Karpas-422 (cell line): ENCODE data around the gene TBC1D4. TPM values are rescaled to one million over a fixed set of nuclear protein-coding genes. Genes with fewer than 3 reads are reported as not detected.

Source experiments
- DNase-seq: peaks from one replicate; pipeline ENCODE4 v3.0.0-alpha.2; 2015
- H2AFZ ChIP-seq: fragments of 200-600 bp; sonication (generic); 2 replicates; pipeline ENCODE4 v1.6.1; 2014; ENCODE audit warnings: antibody characterized with exemption, low read length, mixed read lengths
- H3K27ac ChIP-seq: fragments of 200-600 bp; sonication (generic); 2 replicates; pipeline ENCODE4 v1.5.1; 2014; ENCODE audit warnings: mild to moderate bottlenecking, low read length, moderate library complexity
- H3K27me3 ChIP-seq: fragments of 200-600 bp; sonication (generic); 2 replicates; pipeline ENCODE4 v1.6.1; 2014; ENCODE audit warnings: low read length, mixed read lengths
- H3K36me3 ChIP-seq: fragments of 200-600 bp; sonication (generic); 2 replicates; pipeline ENCODE4 v1.6.1; 2014; ENCODE audit warnings: low read length, mixed read lengths; ENCODE audit not compliant: insufficient read depth
- H3K4me1 ChIP-seq: fragments of 200-600 bp; sonication (generic); 2 replicates; pipeline ENCODE4 v1.6.1; 2014; ENCODE audit warnings: mild to moderate bottlenecking, low read length, mixed read lengths
- H3K4me2 ChIP-seq: fragments of 200-600 bp; sonication (generic); 2 replicates; pipeline ENCODE4 v1.6.1; 2014; ENCODE audit warnings: low read length, low read depth, mild to moderate bottlenecking; ENCODE audit not compliant: poor library complexity, severe bottlenecking
- H3K4me3 ChIP-seq: fragments of 200-600 bp; sonication (generic); 2 replicates; pipeline ENCODE4 v1.5.1; 2014; ENCODE audit warnings: mild to moderate bottlenecking, antibody characterized with exemption, low read length, mixed read lengths
- H3K79me2 ChIP-seq: fragments of 200-600 bp; sonication (generic); 2 replicates; pipeline ENCODE4 v1.6.1; 2014; ENCODE audit warnings: mild to moderate bottlenecking, low read length, mixed read lengths
- H3K9ac ChIP-seq: fragments of 200-600 bp; sonication (generic); 2 replicates; pipeline ENCODE4 v1.6.0; 2014; ENCODE audit warnings: low read length
- H3K9me2 ChIP-seq: fragments of 200-600 bp; sonication (generic), shearing (Covaris generic); replicated peaks from 2 replicates; pipeline ENCODE4 v1.6.0; 2014; ENCODE audit warnings: mild to moderate bottlenecking, low read length, moderate library complexity; ENCODE audit not compliant: insufficient read depth
- H3K9me3 ChIP-seq: fragments of 300-700, 200-600 bp; sonication (generic); 2 replicates; pipeline ENCODE4 v1.6.1; 2014; ENCODE audit warnings: low read length, mixed read lengths
- H4K20me1 ChIP-seq: fragments of 200-600 bp; sonication (generic); 2 replicates; pipeline ENCODE4 v1.6.1; 2014; ENCODE audit warnings: mild to moderate bottlenecking, antibody characterized with exemption, low read length, low read depth; ENCODE audit not compliant: insufficient read depth
- total RNA-seq: library from RNA; depleted of rRNA; stranded (reverse); fragments of >200 nt; shearing (Covaris generic); gene quantifications from 2 replicates; pipeline ENCODE4 v1.2.3, GENCODE V29; 2014; ENCODE audit warnings: low replicate concordance

TBC1D4 gene
- total RNA-seq, 1 experiment from 2014 or later: 4.0 TPM

GRCh38 chr13:75329097-75329496 is 152.9 kb downstream of the TBC1D4 start:
- H3K9ac ChIP-seq: no peak overlapping the region
- H3K36me3 ChIP-seq: no peaks in the 10 kb centered on the region
- H2AFZ ChIP-seq: no peak overlapping the region
- no peaks in the 10 kb centered on the region for H3K27me3 ChIP-seq
- H3K79me2 ChIP-seq: no peaks in the 10 kb centered on the region
- H4K20me1 ChIP-seq: no peaks in the 10 kb centered on the region
- H3K4me1 ChIP-seq: no peaks in the 10 kb centered on the region
- no peak overlapping the region for H3K27ac ChIP-seq
- DNase-seq: no peak
- H3K4me2 ChIP-seq: no peak overlapping the region
- no peaks in the 10 kb centered on the region for H3K9me3 ChIP-seq
- H3K9me2 ChIP-seq: no peaks in the 10 kb centered on the region
- no peak overlapping the region for H3K4me3 ChIP-seq

DNA sequence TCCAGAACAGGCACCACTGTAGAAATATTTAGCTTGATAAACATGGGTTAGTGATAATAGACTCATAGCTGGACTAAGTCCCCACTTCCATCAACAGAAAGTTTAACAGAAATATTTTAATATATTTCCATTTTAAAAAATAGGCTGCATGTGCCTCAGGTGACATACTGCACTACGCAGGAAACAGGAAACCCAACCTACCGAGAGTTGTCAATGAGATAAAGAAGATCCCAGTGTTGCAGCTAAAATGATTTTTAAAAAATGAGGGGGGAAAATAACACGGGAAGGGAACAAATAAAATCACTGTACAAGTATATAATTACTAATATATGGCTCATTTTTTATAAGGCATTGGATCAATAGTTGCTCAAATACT is 154.8 kb downstream of the TBC1D4 start:
- Histone ChIP-seq H3K36me3 (no peaks in the 10 kb centered on the region), H3K4me1 (no peaks in the 10 kb centered on the region), H3K9ac (no peak overlapping the region), H4K20me1 (no peaks in the 10 kb centered on the region), H3K4me3 (no peak overlapping the region), H3K9me2 (no peaks in the 10 kb centered on the region), H3K27me3 (no peaks in the 10 kb centered on the region), H2AFZ (no peak overlapping the region), H3K9me3 (no peaks in the 10 kb centered on the region), H3K27ac (no peak overlapping the region), H3K79me2 (no peaks in the 10 kb centered on the region), H3K4me2 (no peak overlapping the region)
- DNase-seq: no peak

DNA sequence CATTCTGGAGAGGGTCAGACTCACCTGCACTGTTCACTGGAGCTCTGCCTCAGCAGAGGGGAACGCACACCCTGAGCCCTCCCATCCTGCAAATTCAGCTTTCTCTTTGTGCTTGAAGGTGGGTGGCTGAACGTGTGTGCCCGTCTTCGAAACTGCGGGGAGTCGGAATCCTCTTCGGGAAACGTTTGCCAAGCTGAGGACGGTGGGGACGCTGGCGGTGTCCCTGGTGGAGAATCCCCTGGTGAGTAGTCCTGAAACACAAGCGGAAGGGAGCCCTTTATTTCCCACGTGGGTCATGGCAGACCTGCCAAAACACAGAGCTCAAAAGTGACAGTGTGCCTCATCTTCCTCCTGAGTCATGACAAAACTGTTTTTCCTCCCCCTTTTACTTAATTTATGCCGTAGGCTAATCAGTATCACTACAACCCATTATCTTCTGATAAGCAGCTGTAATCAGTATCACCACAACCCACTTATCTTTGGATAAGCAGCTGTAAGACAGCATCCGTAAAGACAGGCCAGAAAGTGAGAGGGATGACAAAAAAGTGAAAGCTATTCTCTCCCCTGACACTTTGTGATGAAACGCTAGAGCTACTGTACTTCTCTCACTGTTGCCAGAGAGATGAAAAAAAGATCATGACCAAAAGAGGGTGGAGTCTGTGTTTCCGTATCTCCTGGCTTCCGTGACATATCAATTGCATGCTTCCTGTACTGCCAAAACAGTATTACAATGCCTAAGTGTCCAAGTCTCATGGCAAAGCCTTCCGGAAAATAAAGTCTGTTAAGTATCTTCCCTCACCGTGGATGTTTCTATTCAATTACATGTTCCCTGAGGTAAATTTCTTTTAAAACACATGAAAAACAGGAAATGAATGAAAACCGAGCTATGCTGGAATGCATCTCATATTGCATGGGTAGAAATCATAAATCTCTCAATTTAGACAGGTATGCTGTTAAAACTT is 155.5 kb downstream of the TBC1D4 start:
- no peaks in the 10 kb centered on the region for H3K27me3 ChIP-seq
- no peaks in the 10 kb centered on the region for H3K9me3 ChIP-seq
- H3K27ac ChIP-seq: no peak overlapping the region
- no peak overlapping the region for H3K4me3 ChIP-seq
- no peaks in the 10 kb centered on the region for H4K20me1 ChIP-seq
- no peak overlapping the region for H3K4me2 ChIP-seq
- H3K79me2 ChIP-seq: no peaks in the 10 kb centered on the region
- H2AFZ ChIP-seq: no peak overlapping the region
- no peak for DNase-seq
- H3K36me3 ChIP-seq: no peaks in the 10 kb centered on the region
- H3K4me1 ChIP-seq: no peaks in the 10 kb centered on the region
- H3K9ac ChIP-seq: no peak overlapping the region
- H3K9me2 ChIP-seq: no peaks in the 10 kb centered on the region

- no peaks in the 10 kb centered on the region for H3K27me3 ChIP-seq
- no peak overlapping the region for H2AFZ ChIP-seq
- no peaks in the 10 kb centered on the region for H3K4me1 ChIP-seq
- no peak overlapping the region for H3K9ac ChIP-seq
- H3K27ac ChIP-seq: no peak overlapping the region
- H3K79me2 ChIP-seq: no peaks in the 10 kb centered on the region
- DNase-seq: no peak
- H3K9me2 ChIP-seq: no peaks in the 10 kb centered on the region
- no peaks in the 10 kb centered on the region for H4K20me1 ChIP-seq
- H3K9me3 ChIP-seq: no peaks in the 10 kb centered on the region
- H3K36me3 ChIP-seq: no peaks in the 10 kb centered on the region
- no peak overlapping the region for H3K4me2 ChIP-seq
- no peak overlapping the region for H3K4me3 ChIP-seq
Observed at GRCh38 chr13:75325711-75326110, 156.3 kb downstream of the TBC1D4 start.

GRCh38 chr13:75324413-75324940 is 157.5 kb downstream of the TBC1D4 start:
- no peaks in the 10 kb centered on the region for H3K9me3 ChIP-seq
- no peak overlapping the region for H3K9ac ChIP-seq
- no peaks in the 10 kb centered on the region for H3K79me2 ChIP-seq
- H3K4me1 ChIP-seq: no peaks in the 10 kb centered on the region
- H3K27ac ChIP-seq: no peak overlapping the region
- H4K20me1 ChIP-seq: no peaks in the 10 kb centered on the region
- no peaks in the 10 kb centered on the region for H3K36me3 ChIP-seq
- H3K27me3 ChIP-seq: no peaks in the 10 kb centered on the region
- no peak overlapping the region for H3K4me2 ChIP-seq
- H3K4me3 ChIP-seq: no peak overlapping the region
- H3K9me2 ChIP-seq: no peaks in the 10 kb centered on the region
- no peak for DNase-seq
- H2AFZ ChIP-seq: no peak overlapping the region

DNA sequence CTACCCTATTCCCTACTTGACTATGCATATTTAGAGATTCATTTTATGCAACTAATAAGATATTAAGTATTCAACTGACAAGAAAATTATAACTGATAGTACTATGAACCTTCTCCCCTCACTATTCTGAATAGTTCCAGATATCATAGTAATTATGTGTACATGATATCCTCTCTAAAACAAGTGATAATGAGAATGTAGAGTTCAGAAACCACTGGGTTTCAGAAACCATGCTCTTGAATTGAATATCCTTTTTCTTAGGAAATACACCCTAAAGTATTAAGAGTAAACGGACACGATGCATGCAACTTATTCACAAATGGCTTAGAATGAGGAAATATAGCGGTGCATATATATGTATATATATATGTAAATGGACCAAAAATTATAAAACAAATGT is 160.9 kb downstream of the TBC1D4 start:
- H3K9ac ChIP-seq: no peak overlapping the region
- H3K27me3 ChIP-seq: no peaks in the 10 kb centered on the region
- no peak overlapping the region for H3K4me3 ChIP-seq
- DNase-seq: no peak
- H3K4me2 ChIP-seq: no peak overlapping the region
- H3K36me3 ChIP-seq: no peaks in the 10 kb centered on the region
- H2AFZ ChIP-seq: no peak overlapping the region
- no peaks in the 10 kb centered on the region for H3K79me2 ChIP-seq
- H3K9me2 ChIP-seq: no peaks in the 10 kb centered on the region
- no peak overlapping the region for H3K27ac ChIP-seq
- no peaks in the 10 kb centered on the region for H3K9me3 ChIP-seq
- no peaks in the 10 kb centered on the region for H3K4me1 ChIP-seq
- H4K20me1 ChIP-seq: no peaks in the 10 kb centered on the region

DNA sequence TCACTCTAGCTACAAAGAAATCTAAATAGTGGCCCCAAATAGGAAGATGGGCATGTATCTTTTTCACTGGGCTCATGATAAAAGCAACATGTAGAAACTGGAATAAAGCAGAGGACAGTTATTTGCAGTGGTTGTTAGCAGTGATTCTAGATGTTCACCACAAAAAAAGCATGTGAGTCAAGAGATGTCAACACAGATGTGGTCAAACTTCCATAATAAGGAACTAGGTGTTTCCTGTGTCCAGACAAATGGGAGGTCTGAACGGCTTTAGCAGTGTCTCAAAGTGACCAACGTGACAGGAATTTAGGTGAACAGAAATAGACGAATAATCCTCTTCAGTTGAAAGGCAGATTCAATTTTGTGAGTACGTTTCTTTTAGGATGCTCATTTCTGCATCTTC is 162.7 kb downstream of the TBC1D4 start:
- DNase-seq: no peak
- Histone ChIP-seq H2AFZ (no peak overlapping the region), H3K4me3 (no peak overlapping the region), H4K20me1 (no peaks in the 10 kb centered on the region), H3K9ac (no peak overlapping the region), H3K9me2 (no peaks in the 10 kb centered on the region), H3K27me3 (no peaks in the 10 kb centered on the region), H3K4me2 (no peak overlapping the region), H3K9me3 (no peaks in the 10 kb centered on the region), H3K4me1 (no peaks in the 10 kb centered on the region), H3K79me2 (no peaks in the 10 kb centered on the region), H3K36me3 (no peaks in the 10 kb centered on the region), H3K27ac (no peak overlapping the region)

DNA sequence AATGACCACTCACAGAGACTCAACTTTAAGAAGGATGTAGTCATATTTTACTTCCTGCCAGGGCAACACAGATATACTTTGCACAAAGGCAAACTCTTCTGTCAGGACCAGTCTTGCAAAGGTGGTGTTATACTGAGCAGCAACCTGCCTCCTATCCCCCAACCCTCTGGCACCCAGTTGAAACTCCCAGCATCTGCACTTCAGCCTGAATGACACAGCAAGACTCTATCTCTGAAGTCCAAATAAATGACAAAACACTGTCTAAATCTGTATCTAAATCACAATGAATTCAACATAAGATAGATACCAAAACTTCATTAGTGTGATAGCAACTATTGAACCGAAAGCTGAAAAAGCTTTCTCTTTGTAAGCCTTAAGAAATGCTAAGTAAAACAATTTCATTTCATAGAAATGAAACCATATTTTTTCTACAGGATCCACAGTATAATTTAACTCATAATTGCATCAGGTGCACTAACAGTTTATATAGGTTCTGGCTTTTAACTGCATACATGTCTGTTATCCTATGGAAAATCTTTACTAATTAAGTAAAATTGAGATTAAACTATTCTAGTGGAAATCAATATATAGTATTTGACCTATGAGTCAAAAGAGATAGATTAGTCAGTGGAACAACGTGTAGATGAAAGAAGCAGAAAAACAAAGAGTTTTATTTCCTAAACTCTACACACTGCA is 163.7 kb downstream of the TBC1D4 start:
- Histone ChIP-seq H3K79me2 (no peaks in the 10 kb centered on the region), H2AFZ (no peak overlapping the region), H3K4me2 (no peak overlapping the region), H4K20me1 (no peaks in the 10 kb centered on the region), H3K27ac (no peak overlapping the region), H3K9me3 (no peaks in the 10 kb centered on the region), H3K36me3 (no peaks in the 10 kb centered on the region), H3K4me3 (no peak overlapping the region), H3K4me1 (no peaks in the 10 kb centered on the region), H3K27me3 (no peaks in the 10 kb centered on the region), H3K9ac (no peak overlapping the region), H3K9me2 (no peaks in the 10 kb centered on the region)
- no peak for DNase-seq
